Activated CD8-positive, alpha-beta memory T cell treated with anti-CD3 and anti-CD28 coated beads, Interleukin-2, amount 50 U/mL, for 24 hours (primary cell): ENCODE results near the gene GAP43.
A peak's percentile ranks its signal among the peaks of the same experiment; 100 is the strongest.

Experiments
- DNase-seq: peaks from one replicate; pipeline ENCODE4 v3.0.0-alpha.2; 2020; ENCODE audit errors: extremely low read depth

GAP43 gene

GRCh38 chr3:115627180-115628074 is 4.1 kb downstream of the GAP43 start:
- no peak for DNase-seq

DNA sequence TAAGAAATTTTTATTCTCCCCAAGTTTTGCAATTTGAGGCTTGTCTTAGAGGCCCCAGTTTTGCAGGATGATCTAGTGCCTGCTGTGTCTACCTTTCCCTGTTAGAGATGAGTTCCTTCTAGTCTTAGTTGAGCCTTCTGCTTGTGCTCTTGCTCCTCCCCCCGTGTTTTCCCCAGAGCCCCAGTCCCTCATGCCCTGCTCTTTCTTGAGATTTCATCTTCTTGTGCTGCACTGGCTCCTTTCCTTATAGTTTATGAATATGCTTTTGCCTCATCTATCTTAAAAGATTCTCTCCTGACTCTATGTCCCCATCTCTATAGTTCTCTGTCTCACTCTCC is 4.7 kb downstream of the GAP43 start:
- no peak for DNase-seq

- DNase-seq, result no peak
These were observed 7.5 kb downstream of the GAP43 start for GRCh38 chr3:115630850-115631249.

GRCh38 chr3:115632026-115632425 is 8.7 kb downstream of the GAP43 start:
- no peak for DNase-seq

- DNase-seq, result no peak
These were observed 10.2 kb downstream of the GAP43 start for GRCh38 chr3:115633467-115633866.

DNA sequence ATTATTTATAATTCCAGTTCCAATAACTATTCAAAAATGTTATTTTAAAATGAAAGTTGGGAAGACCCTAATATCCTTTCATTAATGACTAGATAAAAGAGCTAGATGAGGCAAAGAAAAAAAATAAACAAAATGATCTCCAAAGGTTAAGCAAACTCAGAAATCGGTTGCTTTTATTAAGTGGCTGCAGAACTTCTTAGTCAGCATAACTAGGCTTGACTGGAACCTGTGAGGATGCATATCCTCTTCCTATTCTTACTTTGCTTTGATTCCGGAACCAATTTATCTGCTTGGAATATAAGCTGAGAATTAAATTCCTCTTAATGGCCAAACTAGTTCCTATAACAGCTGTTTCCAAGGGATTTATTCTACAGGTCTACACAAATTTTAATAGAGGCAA is 10.7 kb downstream of the GAP43 start:
- no peak for DNase-seq

- no peak for DNase-seq
These were observed 12.1 kb downstream of the GAP43 start for GRCh38 chr3:115635406-115635805.

GRCh38 chr3:115638241-115638640 is 14.9 kb downstream of the GAP43 start:
- no peak for DNase-seq

GRCh38 chr3:115638991-115639390 is 15.7 kb downstream of the GAP43 start:
- DNase-seq, result no peak

DNA sequence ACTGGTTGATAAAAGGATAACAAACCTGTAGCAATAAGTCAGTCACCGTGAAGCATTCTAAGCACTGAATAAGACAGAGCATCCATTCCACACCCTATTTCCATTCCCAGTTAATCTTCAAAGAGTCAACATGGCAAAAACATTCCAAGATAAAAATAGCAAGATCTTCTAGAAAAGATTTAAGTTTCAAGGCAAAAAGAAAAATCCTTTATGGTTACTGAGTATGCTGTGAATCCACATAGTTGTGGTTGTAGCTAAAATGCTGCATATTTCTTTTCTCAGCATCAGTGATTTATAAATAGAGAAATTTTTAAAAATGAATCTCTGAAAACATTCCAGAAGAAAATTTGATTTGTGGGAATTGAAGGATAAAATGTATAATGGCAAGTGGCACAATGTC is 21.1 kb downstream of the GAP43 start:
- DNase-seq, result no peak

GRCh38 chr3:115646027-115646690 is 22.8 kb downstream of the GAP43 start:
- DNase-seq, result no peak

GRCh38 chr3:115648559-115648958 is 25.2 kb downstream of the GAP43 start:
- no peak for DNase-seq

GRCh38 chr3:115651087-115651486 is 27.8 kb downstream of the GAP43 start:
- no peak for DNase-seq

- no peak for DNase-seq
These were observed 28.3 kb downstream of the GAP43 start for GRCh38 chr3:115651599-115651998.

GRCh38 chr3:115652738-115653137 is 29.4 kb downstream of the GAP43 start:
- no peak for DNase-seq

- DNase-seq, result no peak
These were observed 32.5 kb downstream of the GAP43 start for GRCh38 chr3:115655761-115656282.

GRCh38 chr3:115657168-115657567 is 33.9 kb downstream of the GAP43 start:
- DNase-seq, result no peak

DNA sequence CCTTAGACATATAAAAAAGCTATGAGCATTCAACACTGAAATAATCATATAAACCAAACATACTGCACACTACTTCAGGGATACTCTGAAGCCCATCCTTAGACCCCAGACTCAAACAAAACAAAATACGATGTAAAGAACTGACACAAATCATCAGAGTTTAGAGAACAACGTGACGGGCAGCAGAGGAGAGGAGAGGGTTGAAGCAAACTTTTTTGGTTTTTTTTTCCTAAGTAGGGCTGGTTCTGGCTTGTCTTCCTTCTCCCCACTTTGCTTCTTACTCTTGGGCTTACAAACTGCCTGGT is 34.7 kb downstream of the GAP43 start:
- no peak for DNase-seq

GRCh38 chr3:115658337-115659181 is 35.2 kb downstream of the GAP43 start:
- DNase-seq, result peak; percentile 32

DNA sequence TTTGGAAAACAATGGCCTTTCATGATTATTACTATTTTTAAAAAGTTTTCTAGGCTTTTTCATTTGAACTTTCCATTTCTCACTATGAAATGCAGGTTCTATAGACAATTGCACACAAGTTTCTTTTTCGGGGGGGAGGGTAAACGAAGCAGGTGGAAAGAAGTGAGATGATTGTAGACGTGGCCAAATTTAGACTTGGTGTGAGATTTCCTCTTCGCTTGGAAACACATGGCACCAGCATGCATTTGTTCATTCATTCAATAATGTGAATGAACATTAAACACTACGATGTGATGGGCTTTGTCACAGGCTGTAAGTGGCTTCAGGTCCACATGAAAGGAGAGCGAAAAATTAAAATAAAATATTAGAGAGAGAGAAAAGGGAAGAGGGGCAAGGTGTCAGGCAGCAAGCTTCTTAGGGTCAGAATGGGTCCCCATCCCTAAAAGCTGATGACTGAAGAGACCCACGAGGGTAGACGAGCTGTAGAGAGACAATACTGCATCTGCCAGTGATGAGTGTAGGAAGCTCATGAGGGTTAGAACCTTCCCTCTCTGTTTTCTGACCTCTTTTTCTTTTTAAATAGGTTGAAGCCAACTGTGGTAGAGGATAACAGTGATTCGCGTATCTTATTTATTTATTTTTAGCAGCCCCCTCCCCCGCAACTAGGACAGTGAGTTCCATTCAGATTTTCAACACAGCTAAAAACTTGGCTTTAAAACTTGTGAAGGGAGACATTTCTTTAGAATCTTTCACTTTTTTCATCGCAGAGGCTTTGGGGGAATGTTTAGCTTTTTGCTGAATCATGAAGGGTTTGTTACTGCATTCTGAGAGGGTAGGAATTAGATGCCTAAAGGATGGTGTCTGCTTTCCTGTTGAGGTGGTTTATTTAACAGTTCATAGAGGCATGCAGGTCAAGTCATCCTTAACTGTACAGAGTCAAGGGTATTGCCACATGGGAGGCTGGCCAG is 36.2 kb downstream of the GAP43 start:
- no peak for DNase-seq

- no peak for DNase-seq
These were observed 37.5 kb downstream of the GAP43 start for GRCh38 chr3:115660646-115661337.
